MCF 10A (cell line): ENCODE measurements around the gene DLX2. TPM values are rescaled to one million over a fixed set of nuclear protein-coding genes. Genes with fewer than 3 reads are reported as not detected.

Source experiments
- BruUV-seq: library from RNA; stranded (reverse); fragments of 400-500 nt; replicated peaks from 2 replicates; lab custom pipeline; 2021; lab: Mats Ljungman, UMichigan
- CTCF ChIA-PET: fragments of 300-600 bp; sonication (Branson Sonifier 250); formaldehyde crosslinking; extraction: SDS; loops from one replicate; lab custom pipeline; 2021; ENCODE audit warnings: antibody characterized with exemption, inconsistent platforms; lab: Yijun Ruan, JAX
- POLR2A ChIA-PET: fragments of 300-600, 350-650 bp; sonication (Branson Sonifier 250); formaldehyde crosslinking; extraction: SDS; loops from one replicate; lab custom pipeline; 2020; ENCODE audit warnings: antibody characterized with exemption, inconsistent platforms; lab: Yijun Ruan, JAX
- DNase-seq: peaks from one replicate; pipeline ENCODE4 v3.0.0-alpha.2; 2018; ENCODE audit not compliant: unreplicated experiment
- H3K27ac Mint-ChIP-seq: one replicate; pipeline ENCODE4 v1.8.0; 2022; ENCODE audit warnings: mild to moderate bottlenecking, low read depth, mixed read lengths; ENCODE audit not compliant: unreplicated experiment
- H3K27me3 Mint-ChIP-seq: one replicate; pipeline ENCODE4 v1.8.0; 2022; ENCODE audit warnings: mixed read lengths; ENCODE audit not compliant: insufficient read depth, unreplicated experiment
- H3K36me3 Mint-ChIP-seq: one replicate; pipeline ENCODE4 v1.8.0; 2022; ENCODE audit warnings: mild to moderate bottlenecking, moderate library complexity, mixed read lengths; ENCODE audit not compliant: insufficient read depth, unreplicated experiment
- H3K4me1 Mint-ChIP-seq: one replicate; pipeline ENCODE4 v1.8.0; 2022; ENCODE audit warnings: mixed read lengths; ENCODE audit not compliant: insufficient read depth, unreplicated experiment
- H3K4me3 Mint-ChIP-seq: one replicate; pipeline ENCODE4 v1.8.0; 2022; ENCODE audit warnings: mild to moderate bottlenecking, moderate library complexity, mixed read lengths; ENCODE audit not compliant: unreplicated experiment
- H3K9me3 Mint-ChIP-seq: one replicate; pipeline ENCODE4 v1.8.0; 2022; ENCODE audit warnings: mixed read lengths; ENCODE audit not compliant: unreplicated experiment
- CTCF ChIP-seq: fragments of 200-600 bp; IDR thresholded peaks from one replicate; pipeline ENCODE4 v1.8.0; 2022; ENCODE audit warnings: antibody characterized with exemption, mild to moderate bottlenecking; ENCODE audit not compliant: unreplicated experiment
- intact Hi-C: fragments of 100-400 bp; cut with micrococcal nuclease; formaldehyde crosslinking; loops from 2 replicates; pipeline ENCODE4 v1.14.1; 2022
- total RNA-seq: library from RNA; stranded (reverse); gene quantifications from 2 replicates; pipeline ENCODE4 v1.2.3, GENCODE V29; 2022

The DLX2 gene
- total RNA-seq, 1 experiment from 2014 or later, result 1.1 TPM

- POLR2A ChIA-PET, result interaction anchor here (0.6 to 1.6 kb wide), 4 partner anchors 13 to 475 kb away, joined by 3 to 7 read pairs (median 4); no protein-coding TSS in a partner anchor
- no peak for DNase-seq
- H3K27me3 Mint-ChIP-seq, result no peaks in the 10 kb centered on the region
- intact Hi-C loops, result no loop called here
- CTCF ChIA-PET, result no interaction called here
- no peaks in the 10 kb centered on the region for H3K9me3 Mint-ChIP-seq
- no peak overlapping the region for H3K4me3 Mint-ChIP-seq
- H3K36me3 Mint-ChIP-seq, result no peaks in the 10 kb centered on the region
- no peak overlapping the region for H3K27ac Mint-ChIP-seq
- no peak for TF ChIP-seq CTCF
- no TSS peak for BruUV-seq
- no peaks in the 10 kb centered on the region for H3K4me1 Mint-ChIP-seq
Measured at GRCh38 chr2:172082105-172082943, 20.4 kb downstream of the DLX2 start.

GRCh38 chr2:172081221-172082022 lies 21.3 kb downstream of the DLX2 start:
- ChIA-PET CTCF (interaction anchor here (0.5 to 0.7 kb wide), 2 partner anchors 16 to 310 kb away, joined by 3 read pairs; no protein-coding TSS in a partner anchor), POLR2A (interaction anchor here (1.0 to 1.6 kb wide), 3 partner anchors 14 to 19 kb away, joined by 3 to 7 read pairs (median 3); no protein-coding TSS in a partner anchor)
- BruUV-seq, result no TSS peak
- H3K27me3 Mint-ChIP-seq, result no peaks in the 10 kb centered on the region
- no peak overlapping the region for H3K27ac Mint-ChIP-seq
- H3K36me3 Mint-ChIP-seq, result no peaks in the 10 kb centered on the region
- no peak overlapping the region for H3K4me3 Mint-ChIP-seq
- no peak for DNase-seq
- no peak for TF ChIP-seq CTCF
- intact Hi-C loops, result no loop called here
- no peaks in the 10 kb centered on the region for H3K9me3 Mint-ChIP-seq
- H3K4me1 Mint-ChIP-seq, result no peaks in the 10 kb centered on the region

DNA sequence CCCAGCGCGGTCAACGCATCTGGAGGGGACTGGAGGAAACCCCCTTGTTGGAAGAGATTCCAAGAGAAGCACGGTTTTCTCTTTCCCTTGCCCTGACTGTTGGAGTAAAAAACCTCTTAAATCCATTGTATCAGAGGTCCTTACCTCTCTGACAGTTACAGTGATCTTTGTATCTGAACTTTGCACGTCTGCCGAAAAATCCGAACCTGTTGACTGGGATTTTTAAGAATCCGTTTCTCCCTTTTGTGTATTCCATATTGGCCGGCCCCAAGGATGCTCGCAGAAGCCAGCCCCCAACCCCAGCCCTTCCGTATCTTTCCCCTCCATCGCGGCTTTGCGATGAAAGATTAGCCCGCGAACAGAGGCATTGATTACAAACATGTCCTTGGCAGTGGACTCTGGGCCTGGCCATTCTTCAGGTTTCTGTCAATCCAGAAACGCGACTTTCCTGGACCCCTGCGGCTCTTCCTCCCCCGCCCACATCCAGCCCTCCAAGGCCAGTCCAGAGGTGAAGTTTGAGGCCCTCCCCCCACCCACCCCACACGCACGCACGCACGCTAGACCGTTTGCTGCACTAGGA lies 22.0 kb downstream of the DLX2 start:
- Mint-ChIP-seq H3K4me1 (no peaks in the 10 kb centered on the region), H3K27ac (no peak overlapping the region), H3K4me3 (no peak overlapping the region), H3K36me3 (no peaks in the 10 kb centered on the region), H3K27me3 (no peaks in the 10 kb centered on the region), H3K9me3 (no peaks in the 10 kb centered on the region)
- POLR2A ChIA-PET, result interaction anchor here (1.0 kb wide), 1 partner anchor 18 kb away, joined by 3 read pairs; no protein-coding TSS in a partner anchor
- DNase-seq, result no peak
- BruUV-seq, result no TSS peak
- no peak for TF ChIP-seq CTCF
- intact Hi-C loops, result no loop called here
- CTCF ChIA-PET, result no interaction called here
